Measurements from ENCODE around the gene ZFP90. TPM values are rescaled to one million over a fixed set of nuclear protein-coding genes. Genes with fewer than 3 reads are reported as not detected.
A peak's percentile ranks its signal among the peaks of the same experiment; 100 is the strongest.

The ZFP90 gene
- total RNA-seq = 10 to 100 TPM in 3 of 4 donors, 1 to 10 TPM in 1; 8.1 to 22.5 (median 13.8) TPM

GRCh38 chr16:68538880-68539701 lies at the start of gene ZFP90:
ZFP90 (plus strand) TSS chr16:68539291; CDS start chr16:68539793, 502 bp downstream.
- peak within 1 kb of the TSS; percentile 78 to 99 (median 92) for H3K4me3 ChIP-seq
- H3K4me1 ChIP-seq = peaks cover 7 to 19% (median 8%) of the 10 kb centered on the region in 3 donors
- intact Hi-C loops (cut with DNase I) = loop anchor here (10.0 kb wide), 1 partner anchor 166 kb away; no protein-coding TSS in a partner anchor
- peaks cover 0 to 30% (median 0%) of the 10 kb centered on the region in 3 donors for H3K36me3 ChIP-seq
- 8 to 14% methylated on average over 9 of the region's 71 CpGs for WGBS, 2 donors
- peak in 2 of 4 donors; percentile 48 to 66 for TF ChIP-seq POLR2A (IDR thresholded peaks at IDR 0.05)
- TF ChIP-seq CTCF (IDR thresholded peaks at IDR 0.05) = peak in 1 of 6 experiments; percentile 17
- H3K27me3 ChIP-seq = no peaks in the 10 kb centered on the region
- peak within 1 kb of the TSS; percentile 84 to 89 (median 88) for H3K27ac ChIP-seq
- DNase-seq = peak; percentile 32
- H3K9me3 ChIP-seq = no peaks in the 10 kb centered on the region

- no peak overlapping the region for H3K4me3 ChIP-seq
- intact Hi-C loops (cut with DNase I) = no loop called here
- H3K27ac ChIP-seq = peak overlapping the region in 3 of 4 donors; percentile 20 to 73 (median 46)
- peaks cover 18 to 61% (median 20%) of the 10 kb centered on the region in 3 donors for H3K4me1 ChIP-seq
- TF ChIP-seq POLR2A (IDR thresholded peaks at IDR 0.05) = no peak
- no peak for TF ChIP-seq CTCF (IDR thresholded peaks at IDR 0.05)
- DNase-seq = no peak
- no peaks in the 10 kb centered on the region for H3K36me3 ChIP-seq
- H3K27me3 ChIP-seq = no peaks in the 10 kb centered on the region
- H3K9me3 ChIP-seq = no peaks in the 10 kb centered on the region
- 17 to 29% methylated on average over 1 of the region's 1 CpG for WGBS, 2 donors
Measured at GRCh38 chr16:68490358-68490757, 48.7 kb upstream of the ZFP90 start.

GRCh38 chr16:68490829-68491575 lies 48.1 kb upstream of the ZFP90 start:
- WGBS, 2 donors = 21 to 31% methylated on average over 6 to 12 of the region's 13 CpGs

GRCh38 chr16:68491576-68491950 lies 47.5 kb upstream of the ZFP90 start:
- intact Hi-C loops (cut with DNase I) = no loop called here
- WGBS, 2 donors = 56 to 77% methylated on average over 4 to 8 of the region's 14 CpGs
- peak overlapping the region in 3 of 4 donors; percentile 49 to 73 (median 50) for H3K27ac ChIP-seq
- H3K9me3 ChIP-seq = no peaks in the 10 kb centered on the region
- no peak overlapping the region for H3K4me3 ChIP-seq
- no peaks in the 10 kb centered on the region for H3K36me3 ChIP-seq
- no peak for TF ChIP-seq CTCF (IDR thresholded peaks at IDR 0.05)
- TF ChIP-seq POLR2A (IDR thresholded peaks at IDR 0.05) = no peak
- peaks cover 18 to 55% (median 20%) of the 10 kb centered on the region in 3 donors for H3K4me1 ChIP-seq
- no peaks in the 10 kb centered on the region for H3K27me3 ChIP-seq
- no peak for DNase-seq

More at GRCh38 chr16:68490829-68491575, 48.1 kb upstream of the ZFP90 start:
- intact Hi-C loops (cut with DNase I) = no loop called here
- no peak for TF ChIP-seq CTCF (IDR thresholded peaks at IDR 0.05)
- Histone ChIP-seq H3K27ac (peak overlapping the region in 3 of 4 donors; percentile 49 to 73 (median 50)), H3K4me3 (no peak overlapping the region), H3K4me1 (peaks cover 18 to 61% (median 20%) of the 10 kb centered on the region in 3 donors), H3K9me3 (no peaks in the 10 kb centered on the region), H3K36me3 (no peaks in the 10 kb centered on the region), H3K27me3 (no peaks in the 10 kb centered on the region)
- DNase-seq = no peak
